Thyroid gland (tissue), 4 donors: Measurements from ENCODE around the gene ZNF644. TPM values are rescaled to one million over a fixed set of nuclear protein-coding genes. Genes with fewer than 3 reads are reported as not detected.

Experiments used
- DNase-seq, 2 donors: peaks; one replicate each; pipeline ENCODE4 v3.0.0-alpha.2; 2019
- H3K27ac ChIP-seq, 3 donors: fragments of 200-600 bp; sonication (generic); 1 replicate in 2 of 3; 2 replicates in 1 of 3; pipeline ENCODE4 v1.5.1; 2016 to 2019; ENCODE audit warnings: mild to moderate bottlenecking in 1 of 3, moderate library complexity in 1 of 3
- H3K27me3 ChIP-seq: fragments of 200-600 bp; sonication (generic); one replicate; pipeline ENCODE4 v1.5.1; 2019
- H3K36me3 ChIP-seq, 2 donors: fragments of 200-600 bp; sonication (generic); one replicate each; pipeline ENCODE4 v1.5.1; 2016 to 2019
- H3K4me1 ChIP-seq, 2 donors: fragments of 200-600 bp; sonication (generic); one replicate each; pipeline ENCODE4 v1.5.1; 2017 to 2019
- H3K4me3 ChIP-seq, 3 donors: fragments of 200-600 bp; sonication (generic); replicated peaks in 1 of 3; 1 replicate in 2 of 3; 2 replicates in 1 of 3; pipeline ENCODE4 v1.5.1; 2016; ENCODE audit warnings: mild to moderate bottlenecking in 1 of 3
- H3K9me3 ChIP-seq: fragments of 200-600 bp; sonication (generic); one replicate; pipeline ENCODE4 v1.5.1; 2017
- POLR2A ChIP-seq, 2 donors: fragments of 450-650 bp; IDR thresholded peaks; one replicate each; pipeline ENCODE4 v1.6.1; 2017; ENCODE audit warnings: antibody characterized with exemption in 2 of 2, mild to moderate bottlenecking in 2 of 2, moderate library complexity in 1 of 2
- WGBS, 2 donors: methylation state at CpG; one replicate each; pipeline ENCODE4 v1.1.5; 2017; 5-methylcytosine and 5-hydroxymethylcytosine counted together
- intact Hi-C: fragments of 100-400 bp; cut with DNase I; formaldehyde crosslinking; loops from one replicate; pipeline ENCODE4 v1.15.1; 2023
- total RNA-seq, 4 donors: library from RNA; depleted of rRNA; stranded (reverse); fragments of >200 nt; gene quantifications; one replicate each; pipeline ENCODE4 v1.2.3, GENCODE V29; 2016
- TF ChIP-seq, protein P1 (sequence below), 6 experiments: fragments of 200-600 bp in 3 of 6; fragments of 450-650 bp in 3 of 6; sonication (generic) in 3 of 6; IDR thresholded peaks; one replicate each; pipeline ENCODE4 v1.5.1; 2016 to 2019; ENCODE audit warnings: antibody characterized with exemption in 6 of 6, mild to moderate bottlenecking in 2 of 6, inconsistent platforms in 1 of 6, moderate library complexity in 1 of 6

ZNF644 gene
- total RNA-seq, 4 donors from 2014 or later: 70.2 to 105 (median 82.4) TPM

DNA sequence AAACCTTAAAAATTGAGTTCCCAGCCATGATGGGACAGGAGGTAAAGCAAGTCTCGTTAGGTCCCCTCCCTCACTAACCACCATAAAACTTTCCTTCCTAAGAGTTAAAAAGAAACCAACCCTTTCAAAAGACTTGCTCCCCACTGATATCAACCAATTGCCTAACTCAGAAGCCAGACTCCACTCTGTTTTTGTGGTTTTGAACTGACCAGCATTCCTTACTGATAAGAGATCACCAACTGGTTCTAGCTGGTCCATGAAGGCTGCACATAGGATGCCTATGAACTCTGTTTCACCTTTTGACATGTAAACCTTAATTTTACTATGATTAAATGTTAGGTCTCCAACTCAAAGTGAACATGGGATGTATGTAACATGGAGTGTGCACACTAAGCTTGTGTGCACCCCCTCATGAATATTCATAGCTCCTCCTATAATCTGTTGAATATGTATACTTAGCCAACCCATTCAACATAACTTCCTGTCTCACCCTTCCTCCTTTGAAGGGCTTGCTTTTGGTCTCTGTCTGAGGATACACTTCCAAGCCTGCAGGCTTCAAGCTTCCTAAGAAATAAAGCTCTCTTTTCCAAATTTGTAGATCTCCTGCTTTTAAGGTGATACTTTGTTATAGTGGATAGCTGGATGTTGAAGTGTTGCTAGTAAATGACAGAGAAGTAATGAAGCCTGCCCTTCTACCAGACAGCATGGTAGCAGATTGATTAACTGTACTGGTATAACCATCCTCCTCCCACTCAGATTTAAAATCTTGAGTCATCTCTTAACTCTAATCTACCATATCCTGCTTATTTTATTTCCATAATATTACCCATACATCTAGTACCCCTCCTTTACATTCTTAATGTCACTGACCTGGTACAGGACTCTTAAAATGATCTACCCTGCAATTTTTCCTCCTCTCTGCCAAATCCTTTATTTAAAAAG, 95.6 kb downstream of the ZNF644 start:
- peaks cover 6 to 20% of the 10 kb centered on the region in 2 donors for H3K4me1 ChIP-seq
- H3K9me3 ChIP-seq: no peaks in the 10 kb centered on the region
- intact Hi-C loops: no loop called here
- no peaks in the 10 kb centered on the region for H3K27me3 ChIP-seq
- no peak overlapping the region for H3K4me3 ChIP-seq
- DNase-seq: no peak
- TF ChIP-seq, protein P1, sequence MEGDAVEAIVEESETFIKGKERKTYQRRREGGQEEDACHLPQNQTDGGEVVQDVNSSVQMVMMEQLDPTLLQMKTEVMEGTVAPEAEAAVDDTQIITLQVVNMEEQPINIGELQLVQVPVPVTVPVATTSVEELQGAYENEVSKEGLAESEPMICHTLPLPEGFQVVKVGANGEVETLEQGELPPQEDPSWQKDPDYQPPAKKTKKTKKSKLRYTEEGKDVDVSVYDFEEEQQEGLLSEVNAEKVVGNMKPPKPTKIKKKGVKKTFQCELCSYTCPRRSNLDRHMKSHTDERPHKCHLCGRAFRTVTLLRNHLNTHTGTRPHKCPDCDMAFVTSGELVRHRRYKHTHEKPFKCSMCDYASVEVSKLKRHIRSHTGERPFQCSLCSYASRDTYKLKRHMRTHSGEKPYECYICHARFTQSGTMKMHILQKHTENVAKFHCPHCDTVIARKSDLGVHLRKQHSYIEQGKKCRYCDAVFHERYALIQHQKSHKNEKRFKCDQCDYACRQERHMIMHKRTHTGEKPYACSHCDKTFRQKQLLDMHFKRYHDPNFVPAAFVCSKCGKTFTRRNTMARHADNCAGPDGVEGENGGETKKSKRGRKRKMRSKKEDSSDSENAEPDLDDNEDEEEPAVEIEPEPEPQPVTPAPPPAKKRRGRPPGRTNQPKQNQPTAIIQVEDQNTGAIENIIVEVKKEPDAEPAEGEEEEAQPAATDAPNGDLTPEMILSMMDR (IDR thresholded peaks at IDR 0.05): no peak
- no peak for TF ChIP-seq POLR2A (IDR thresholded peaks at IDR 0.05)
- WGBS, 2 donors: 64 to 89% methylated on average over 1 of the region's 1 CpG
- H3K36me3 ChIP-seq: no peaks in the 10 kb centered on the region
- H3K27ac ChIP-seq: no peak overlapping the region

DNA sequence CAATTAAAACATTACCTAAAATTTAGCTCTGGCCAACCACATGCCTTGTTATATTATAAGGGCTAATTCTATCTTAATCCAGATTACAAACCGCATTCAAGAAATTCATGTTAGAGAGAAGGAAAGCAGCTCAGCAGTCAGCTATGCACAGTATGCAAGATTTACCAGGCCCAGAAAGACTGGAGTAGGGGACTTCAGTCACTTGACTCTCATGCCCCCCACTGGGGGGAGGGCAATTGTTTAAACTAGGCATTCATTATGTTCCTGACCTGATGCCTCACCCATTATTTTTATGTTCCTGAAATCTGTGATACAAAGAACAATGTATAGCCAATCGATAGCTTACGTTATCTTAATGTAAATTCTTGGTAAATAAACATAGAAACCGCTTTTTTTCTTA, 96.9 kb downstream of the ZNF644 start:
- no peak overlapping the region for H3K27ac ChIP-seq
- H3K4me3 ChIP-seq: no peak overlapping the region
- peaks cover 6 to 21% of the 10 kb centered on the region in 2 donors for H3K4me1 ChIP-seq
- H3K36me3 ChIP-seq: no peaks in the 10 kb centered on the region
- no peaks in the 10 kb centered on the region for H3K9me3 ChIP-seq
- intact Hi-C loops: no loop called here
- TF ChIP-seq, protein P1 (IDR thresholded peaks at IDR 0.05): no peak
- TF ChIP-seq POLR2A (IDR thresholded peaks at IDR 0.05): no peak
- DNase-seq: no peak
- WGBS, 2 donors: 91 to 97% methylated on average over 4 of the region's 4 CpGs
- no peaks in the 10 kb centered on the region for H3K27me3 ChIP-seq

DNA sequence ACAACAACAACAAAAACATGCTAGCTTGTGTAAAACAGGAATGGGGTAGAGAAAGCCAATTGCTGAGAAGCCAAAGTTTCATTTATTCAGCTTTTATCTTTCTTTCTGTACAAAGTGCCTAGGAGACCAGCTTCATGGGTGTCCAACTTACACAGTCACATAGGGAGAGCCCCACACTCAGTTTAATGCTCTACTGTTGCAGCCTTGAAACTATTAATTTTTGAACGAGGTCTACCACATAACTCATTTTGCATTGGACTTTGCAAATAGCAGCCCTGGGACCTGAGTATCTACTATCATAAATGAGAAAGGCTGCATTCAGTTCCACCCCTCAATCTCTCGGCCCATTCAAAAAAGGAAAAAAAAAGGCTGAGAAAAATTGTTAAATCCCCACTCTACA, 98.8 kb downstream of the ZNF644 start:
- 73 to 78% methylated on average over 2 of the region's 2 CpGs for WGBS, 2 donors
- no peak for DNase-seq
- intact Hi-C loops: no loop called here
- TF ChIP-seq POLR2A (IDR thresholded peaks at IDR 0.05): no peak
- TF ChIP-seq, protein P1 (IDR thresholded peaks at IDR 0.05): no peak
- Histone ChIP-seq H3K4me3 (no peak overlapping the region), H3K4me1 (peaks cover 6 to 25% of the 10 kb centered on the region in 2 donors), H3K27ac (no peak overlapping the region), H3K9me3 (no peaks in the 10 kb centered on the region), H3K27me3 (no peaks in the 10 kb centered on the region), H3K36me3 (no peaks in the 10 kb centered on the region)

DNA sequence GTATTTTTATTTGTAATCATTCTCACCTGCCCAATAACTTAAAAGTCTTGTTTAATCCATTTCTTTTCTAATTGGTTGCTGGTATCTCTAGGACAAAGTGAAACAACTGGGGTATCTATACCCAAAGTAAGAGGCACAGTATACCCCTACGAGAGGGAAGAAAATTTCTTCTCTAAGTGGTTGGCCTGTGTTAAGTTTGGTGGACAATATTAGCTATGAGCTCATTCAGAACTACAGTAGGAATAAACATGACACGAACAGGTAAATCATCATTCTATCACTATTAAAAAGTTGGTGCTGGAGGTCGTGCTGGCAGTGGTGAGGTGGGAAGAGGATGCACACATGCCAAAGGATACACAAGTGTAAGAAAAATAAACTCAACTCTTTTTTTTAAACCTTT, 99.6 kb downstream of the ZNF644 start:
- no peak overlapping the region for H3K4me3 ChIP-seq
- no peak for DNase-seq
- H3K4me1 ChIP-seq: peaks cover 6 to 25% of the 10 kb centered on the region in 2 donors
- 87 to 89% methylated on average over 3 of the region's 3 CpGs for WGBS, 2 donors
- no peak overlapping the region for H3K27ac ChIP-seq
- intact Hi-C loops: no loop called here
- H3K9me3 ChIP-seq: no peaks in the 10 kb centered on the region
- no peaks in the 10 kb centered on the region for H3K36me3 ChIP-seq
- TF ChIP-seq, protein P1 (IDR thresholded peaks at IDR 0.05): no peak
- TF ChIP-seq POLR2A (IDR thresholded peaks at IDR 0.05): no peak
- H3K27me3 ChIP-seq: no peaks in the 10 kb centered on the region

DNA sequence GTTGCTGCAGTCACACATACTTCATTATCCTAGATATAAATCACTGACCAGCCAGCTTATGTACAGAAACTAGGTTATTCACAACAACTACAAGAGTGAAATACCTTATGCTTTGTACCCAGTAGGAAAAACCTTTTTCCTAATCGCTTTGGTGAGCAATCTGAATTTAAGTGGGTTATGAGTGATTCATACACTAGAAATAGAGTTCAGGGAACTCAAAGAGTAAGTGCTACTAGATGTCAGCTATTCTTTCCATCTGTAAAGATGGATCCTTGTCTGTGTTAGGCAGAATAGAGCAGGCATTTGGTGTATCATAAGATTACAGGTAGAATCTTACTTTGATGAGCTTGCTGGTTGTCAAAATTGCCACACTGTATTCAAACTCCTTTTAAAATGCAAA, 101.9 kb downstream of the ZNF644 start:
- no peak for TF ChIP-seq POLR2A (IDR thresholded peaks at IDR 0.05)
- TF ChIP-seq, protein P1 (IDR thresholded peaks at IDR 0.05): no peak
- no peaks in the 10 kb centered on the region for H3K36me3 ChIP-seq
- intact Hi-C loops: no loop called here
- H3K27ac ChIP-seq: no peak overlapping the region
- no peaks in the 10 kb centered on the region for H3K27me3 ChIP-seq
- no peaks in the 10 kb centered on the region for H3K9me3 ChIP-seq
- WGBS, 2 donors: 82 to 97% methylated on average over 1 of the region's 1 CpG
- H3K4me1 ChIP-seq: peaks cover 6 to 25% of the 10 kb centered on the region in 2 donors
- no peak for DNase-seq
- H3K4me3 ChIP-seq: no peak overlapping the region
